Kidney glomerular epithelial cell (primary cell): ENCODE results near the gene CDCP2.

ENCODE experiments used
- DNase-seq: peaks from one replicate; lab custom pipeline; 2025; lab: John Stamatoyannopoulos, UW

The CDCP2 gene

GRCh38 chr1:54091666-54092065 is 61.1 kb downstream of the CDCP2 start:
- DNase-seq, result no peak

GRCh38 chr1:54088385-54088784 is 64.4 kb downstream of the CDCP2 start:
- DNase-seq, result no peak

GRCh38 chr1:54086754-54087153 is 66.0 kb downstream of the CDCP2 start:
- DNase-seq, result no peak

GRCh38 chr1:54084794-54085193 is 68.0 kb downstream of the CDCP2 start:
- DNase-seq, result no peak
